Stimulated activated CD4-positive, alpha-beta T cell treated with anti-CD3 and anti-CD28 coated beads, Interleukin-15, amount 100 ng/mL, for 1 hour (primary cell): ENCODE results near the gene ENC1.

Experiments used
- DNase-seq, 2 donors: peaks; one replicate each; pipeline ENCODE4 v3.0.0-alpha.2; 2020; ENCODE audit warnings: low read depth in 1 of 2, low spot score in 1 of 2

Gene ENC1

DNA sequence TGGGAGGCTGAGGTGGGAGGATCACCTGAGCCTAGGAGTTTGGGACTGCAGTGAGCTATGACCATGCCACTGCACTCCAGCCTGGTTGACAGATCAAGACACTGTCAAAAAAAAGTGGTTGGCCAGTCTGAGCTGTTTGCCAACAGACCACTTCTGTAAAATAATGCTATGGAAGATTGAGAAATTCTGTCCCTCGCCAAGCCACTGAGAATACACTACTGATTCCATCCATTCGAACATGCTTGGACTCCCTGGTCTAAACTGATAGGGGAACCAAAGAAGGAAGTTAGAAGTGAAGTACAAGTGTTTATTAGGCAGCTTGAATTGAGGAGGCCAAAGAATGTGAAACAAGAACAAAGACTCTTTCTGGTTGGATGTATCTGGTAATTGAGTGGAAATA is 27.2 kb downstream of the ENC1 start:
- DNase-seq, result no peak

DNA sequence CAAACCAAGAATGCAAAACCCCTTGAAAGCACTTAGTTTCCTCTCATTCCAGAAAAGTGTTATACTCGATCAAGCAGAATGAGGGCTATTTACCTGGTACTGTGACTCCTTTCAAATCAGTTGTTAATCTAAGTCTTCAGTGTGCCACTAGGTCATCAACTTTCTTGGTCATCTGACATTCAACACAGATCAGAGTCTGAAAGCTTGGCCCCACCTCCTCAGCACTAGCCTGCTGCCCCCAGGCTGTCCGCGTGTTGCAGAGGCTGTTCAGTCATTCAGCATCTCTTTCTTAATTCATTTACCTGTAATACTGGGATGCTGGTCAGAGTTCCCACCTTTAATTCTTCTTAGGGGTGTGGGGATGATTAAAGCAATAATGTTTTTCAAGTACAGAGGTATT is 28.5 kb downstream of the ENC1 start:
- DNase-seq, result no peak

DNA sequence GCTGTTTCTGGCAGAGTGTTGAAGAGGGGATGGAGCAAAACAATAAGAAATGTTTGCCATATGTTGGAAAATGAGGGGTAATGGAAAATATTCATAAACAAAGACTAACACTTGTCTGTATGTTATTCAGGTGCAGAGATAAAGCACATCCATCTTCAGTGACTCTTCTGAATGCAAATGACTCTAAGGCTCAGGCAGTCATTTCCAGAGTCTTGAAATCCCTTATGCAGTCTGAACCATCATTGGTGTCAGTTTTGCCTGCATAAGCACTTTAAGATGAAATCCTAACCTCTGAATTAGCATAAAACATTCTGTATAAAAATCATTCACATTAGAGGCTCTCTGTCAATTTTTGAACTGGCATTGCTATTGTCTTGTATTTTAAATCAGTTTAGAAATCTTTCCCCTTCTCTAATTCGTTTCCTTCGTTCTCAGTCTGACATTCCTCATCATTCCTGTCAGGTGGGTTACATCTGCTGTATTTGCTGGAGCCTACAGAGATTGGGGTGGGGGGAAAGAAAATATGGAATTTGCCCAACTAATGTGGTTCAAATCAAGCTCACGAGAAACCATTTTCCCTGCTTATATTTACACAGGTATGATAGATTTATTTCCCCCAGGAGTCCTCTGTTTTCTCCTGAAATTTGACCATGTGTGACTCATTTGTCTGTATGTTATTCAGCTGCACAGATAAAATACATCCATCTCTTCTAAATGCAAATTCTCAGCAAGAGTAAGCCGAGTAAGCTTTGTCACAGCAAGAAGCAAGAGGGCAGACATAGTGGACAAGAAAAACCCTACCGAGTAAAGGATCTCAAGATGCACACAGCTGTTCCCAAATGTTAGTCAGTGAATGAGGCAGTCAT is 31.6 kb downstream of the ENC1 start:
- DNase-seq, result no peak

DNA sequence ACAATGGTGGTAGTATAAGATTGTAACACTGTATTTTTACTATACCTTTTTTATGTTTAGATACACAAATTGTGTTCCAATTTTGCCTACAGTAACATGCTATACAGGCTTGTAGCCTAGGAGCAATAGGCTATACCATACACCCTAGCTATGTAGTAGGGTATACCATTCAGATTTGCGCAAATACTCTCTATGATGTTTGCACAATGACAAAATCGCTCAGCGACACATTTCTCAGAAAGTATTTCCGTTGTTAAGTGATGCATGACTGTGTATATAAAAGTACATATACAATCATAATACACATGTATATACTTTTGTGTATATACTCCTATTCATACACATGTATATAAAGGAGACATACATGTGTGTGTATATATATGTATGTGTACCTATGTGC is 34.8 kb downstream of the ENC1 start:
- DNase-seq, result no peak

DNA sequence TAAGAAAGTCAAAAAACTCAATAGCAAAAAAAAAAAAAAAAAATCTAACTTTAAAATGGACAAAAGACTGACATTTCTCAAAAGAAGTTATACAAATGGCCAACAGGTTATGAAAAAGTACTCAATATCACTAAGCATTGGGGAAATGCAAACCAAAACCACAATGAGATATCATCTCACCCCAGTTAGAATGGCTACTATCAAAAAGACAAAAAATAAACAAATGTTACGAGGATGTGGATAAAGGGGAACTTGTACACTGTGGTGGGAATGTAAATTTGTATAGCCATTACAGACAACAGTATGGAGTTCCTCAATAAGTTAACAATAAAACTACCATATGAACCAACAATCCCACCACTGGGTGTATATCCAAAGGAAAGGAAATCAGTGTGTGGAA is 37.2 kb downstream of the ENC1 start:
- DNase-seq, result no peak

DNA sequence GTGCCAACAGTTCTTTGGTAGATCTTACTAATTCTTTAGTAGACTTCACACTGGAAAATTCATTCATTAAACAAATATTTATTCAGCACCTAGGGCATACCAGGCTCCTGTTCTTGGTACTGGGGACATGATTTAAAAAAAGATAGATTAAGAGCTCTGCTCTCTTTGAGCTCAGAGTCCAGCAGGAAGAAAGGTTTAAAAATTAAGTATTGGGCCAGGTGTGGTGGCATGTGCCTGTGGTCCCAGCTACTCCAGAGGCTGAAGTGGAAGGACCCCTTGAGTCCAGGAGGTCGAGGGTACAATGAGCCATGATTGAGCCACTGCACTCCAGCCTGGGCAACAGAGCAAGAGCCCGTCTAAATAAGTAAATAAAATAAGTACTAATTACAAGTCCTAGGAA is 41.4 kb downstream of the ENC1 start:
- DNase-seq, result no peak

DNA sequence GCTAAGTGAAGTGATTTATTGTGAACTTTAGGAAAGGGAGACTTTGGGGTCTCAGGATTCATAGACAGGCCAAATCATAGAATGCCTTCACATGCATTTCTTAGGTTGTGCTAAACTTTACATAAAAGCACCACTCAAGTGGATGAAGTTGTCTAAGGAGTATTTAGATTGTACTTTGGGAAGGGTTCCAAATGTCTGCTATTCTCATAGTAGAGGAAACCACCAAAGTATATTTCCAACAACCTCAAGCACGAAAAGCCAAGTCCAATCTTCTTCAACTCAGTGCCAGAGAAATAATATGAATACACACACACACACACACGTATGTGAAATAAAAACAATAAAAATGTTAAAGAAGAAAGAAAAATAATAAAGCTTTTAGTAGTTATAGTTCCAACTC is 41.8 kb downstream of the ENC1 start:
- no peak for DNase-seq

DNA sequence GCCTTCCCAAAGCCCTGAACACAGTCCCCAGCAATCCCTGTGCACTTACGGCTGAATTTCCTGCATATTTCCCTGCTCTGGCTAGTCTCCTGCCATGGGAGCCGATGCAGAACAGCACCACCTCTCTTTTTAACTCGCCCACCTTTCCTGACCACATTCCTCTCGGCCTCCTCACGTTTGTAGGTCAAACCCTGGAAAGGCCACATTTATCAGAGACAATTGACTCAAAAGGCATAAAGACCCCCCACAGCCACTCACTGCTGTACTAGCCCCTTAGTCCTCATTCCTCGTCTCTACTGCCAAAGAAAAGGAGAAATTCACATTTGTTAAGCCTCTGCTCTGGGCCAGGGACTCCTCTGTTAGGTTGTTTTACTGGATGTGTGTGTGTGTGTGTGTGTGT is 43.6 kb downstream of the ENC1 start:
- DNase-seq, result no peak

DNA sequence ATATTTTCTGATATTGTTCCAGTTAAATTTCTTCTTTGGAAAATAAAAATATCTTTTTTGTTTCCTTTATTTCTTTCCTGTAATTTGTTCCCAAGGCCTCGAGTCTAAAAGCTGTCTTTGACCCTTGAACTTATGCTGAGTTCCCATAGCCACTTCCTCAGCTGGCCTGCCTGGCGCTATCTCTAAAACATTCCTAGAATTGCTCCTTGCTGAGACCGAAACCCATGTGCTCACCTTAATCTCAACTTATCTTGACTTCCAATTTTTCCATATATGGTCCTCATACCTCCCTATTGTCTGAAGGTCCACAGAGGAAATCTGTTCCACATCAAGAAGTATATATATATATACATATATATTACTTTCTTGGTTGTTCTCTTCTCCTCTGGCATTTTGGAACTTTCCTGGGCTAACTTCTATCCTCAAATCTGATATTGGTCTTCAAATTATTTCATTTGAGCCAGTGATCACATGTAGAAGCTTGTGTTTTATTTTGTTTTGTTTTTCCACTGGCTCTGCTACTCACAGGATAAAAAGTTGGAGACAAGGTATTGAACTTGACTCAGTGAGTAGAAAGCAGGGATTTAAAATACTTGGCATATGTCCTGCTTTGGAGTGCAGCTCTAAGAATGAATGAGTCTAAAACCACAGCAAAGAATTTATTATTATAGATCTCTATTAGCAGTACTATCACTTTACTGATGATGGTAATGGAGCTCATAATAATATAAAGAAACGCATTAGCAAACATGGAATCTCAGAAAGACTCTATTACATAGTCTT is 45.2 kb downstream of the ENC1 start:
- DNase-seq, result no peak

DNA sequence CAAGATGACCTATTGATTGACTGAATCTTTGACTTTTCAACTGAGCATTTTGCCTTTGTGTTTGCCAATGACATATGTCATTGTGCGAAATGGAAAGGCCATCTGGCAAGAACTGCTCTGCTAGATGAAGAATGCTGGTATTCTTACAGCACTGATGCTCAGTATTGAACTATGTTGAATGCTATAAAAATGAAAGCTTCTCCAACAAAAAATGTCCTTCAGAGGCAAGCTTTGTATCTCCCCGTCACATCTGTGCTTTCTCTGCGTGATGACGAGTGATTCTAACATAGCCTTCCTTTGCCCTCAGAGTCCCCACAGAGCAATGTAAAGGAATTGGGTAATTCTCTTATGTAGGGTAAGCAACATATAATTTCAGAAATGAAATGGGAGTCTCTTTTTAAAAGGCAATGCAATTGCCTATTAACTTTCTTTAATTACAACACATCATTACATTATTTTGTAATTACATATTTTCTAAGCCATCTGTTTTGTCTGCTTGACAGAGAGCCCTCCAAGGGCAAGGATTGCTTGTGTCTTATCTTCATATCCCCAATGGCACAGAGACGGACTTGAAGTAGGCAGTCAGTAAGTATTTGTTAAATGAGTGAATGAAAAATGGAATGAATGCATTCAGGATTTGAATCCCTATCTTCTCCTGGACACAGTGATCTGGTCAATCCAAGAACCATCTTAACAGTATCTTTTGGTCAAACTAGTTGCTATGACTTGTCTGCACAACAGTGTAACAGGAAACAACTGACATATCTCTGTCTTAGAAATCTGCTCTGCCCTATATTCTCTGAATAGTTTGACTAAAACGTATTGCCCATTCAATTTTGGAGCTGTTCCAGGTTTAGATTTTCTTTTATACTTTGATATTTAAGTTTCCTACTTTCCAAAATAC is 46.1 kb downstream of the ENC1 start:
- no peak for DNase-seq

DNA sequence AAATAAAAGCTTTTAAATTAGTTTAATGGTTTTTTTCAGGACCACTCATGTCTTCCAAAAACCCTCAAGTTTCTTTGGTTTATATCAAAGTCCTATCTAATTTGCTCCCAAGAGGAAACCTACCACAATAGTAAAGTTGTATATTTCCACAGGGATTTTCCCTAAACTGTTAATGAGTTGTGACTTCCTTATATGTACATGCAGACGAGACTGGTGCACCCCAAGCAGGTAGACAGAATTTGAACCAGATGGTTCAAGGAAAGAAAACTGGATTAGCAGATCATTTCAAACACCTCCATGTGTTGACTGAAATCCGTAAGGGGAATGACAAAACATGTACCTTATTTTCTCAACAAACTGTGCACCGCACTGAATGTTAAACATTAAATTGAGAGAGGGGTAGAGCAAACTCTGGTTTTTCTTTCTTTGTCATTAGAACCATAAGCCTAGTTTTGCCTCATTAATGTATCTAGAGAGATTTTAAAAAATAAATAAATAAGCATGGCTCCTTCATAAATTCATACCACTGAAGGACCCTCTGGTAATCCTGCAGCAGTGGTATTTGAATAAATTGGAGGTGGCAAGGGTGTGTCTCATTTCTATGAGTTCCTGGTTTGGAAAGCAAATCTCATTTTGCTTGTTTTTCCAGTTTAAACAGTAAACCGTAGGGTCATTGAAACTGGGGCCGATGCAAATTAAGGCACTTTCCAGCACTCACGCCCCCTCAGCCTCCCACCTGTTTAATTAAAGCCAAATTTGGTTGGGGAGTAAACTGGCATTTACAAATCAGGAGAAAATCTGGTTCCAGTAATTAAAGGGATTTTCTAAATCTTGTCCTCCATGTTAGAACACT is 51.1 kb downstream of the ENC1 start:
- no peak for DNase-seq

DNA sequence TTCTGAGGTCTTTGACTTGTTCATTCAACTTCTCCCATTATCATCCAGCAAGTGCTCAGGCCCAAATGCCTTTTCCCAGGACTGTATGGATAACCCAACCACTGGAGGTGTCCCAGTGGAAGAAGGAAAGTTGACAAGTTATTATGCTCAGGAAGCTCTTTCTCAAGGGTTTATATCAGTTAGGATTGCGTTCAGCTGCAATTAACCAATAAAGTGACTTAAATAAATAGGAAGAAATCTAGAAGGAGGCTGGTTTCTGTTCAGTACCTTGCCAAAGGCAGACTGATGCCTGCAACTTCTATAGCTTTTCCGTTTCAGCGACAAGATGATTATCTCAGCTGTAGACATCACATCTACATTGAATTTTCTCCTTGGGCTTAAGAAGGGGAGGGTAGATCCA is 52.1 kb downstream of the ENC1 start:
- DNase-seq, result no peak

DNA sequence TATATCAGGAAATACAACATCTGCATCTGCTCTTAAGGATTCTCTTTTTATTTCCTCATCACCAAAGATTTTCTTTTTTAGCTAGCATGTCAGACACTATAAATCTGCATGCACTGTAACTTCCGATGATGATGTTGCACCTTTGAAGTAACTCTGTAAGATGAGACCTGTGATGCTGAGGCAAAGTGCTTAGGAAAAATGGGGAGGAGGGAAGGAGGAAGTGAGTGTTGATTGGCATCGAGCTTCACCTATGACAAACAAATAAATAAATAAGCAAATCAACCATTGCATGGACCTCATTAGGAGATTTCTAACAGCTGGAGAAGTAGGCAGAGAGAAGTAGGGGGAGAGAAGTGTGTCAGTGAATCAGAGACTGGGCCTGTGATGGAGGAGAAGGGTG is 52.6 kb downstream of the ENC1 start:
- DNase-seq, result no peak

DNA sequence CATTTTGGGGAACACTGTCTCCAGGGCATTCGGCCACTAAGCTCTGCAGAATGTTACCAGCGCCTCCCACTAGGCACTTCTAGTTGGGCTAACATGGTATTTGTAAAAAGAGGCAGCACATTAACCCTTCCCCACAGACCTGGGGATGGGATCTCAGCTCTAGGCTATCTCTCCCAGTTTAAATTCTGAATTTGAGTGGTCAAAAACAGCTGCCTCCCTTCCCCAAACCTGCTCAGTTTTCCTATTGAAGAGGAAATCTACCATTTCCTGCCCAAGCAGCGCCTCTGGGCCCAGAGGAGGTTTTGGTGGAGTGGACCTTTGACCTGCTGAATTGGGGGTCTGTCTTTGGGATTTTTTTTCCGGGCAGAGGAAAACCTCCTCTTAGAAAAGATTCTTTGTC is 53.2 kb downstream of the ENC1 start:
- no peak for DNase-seq

DNA sequence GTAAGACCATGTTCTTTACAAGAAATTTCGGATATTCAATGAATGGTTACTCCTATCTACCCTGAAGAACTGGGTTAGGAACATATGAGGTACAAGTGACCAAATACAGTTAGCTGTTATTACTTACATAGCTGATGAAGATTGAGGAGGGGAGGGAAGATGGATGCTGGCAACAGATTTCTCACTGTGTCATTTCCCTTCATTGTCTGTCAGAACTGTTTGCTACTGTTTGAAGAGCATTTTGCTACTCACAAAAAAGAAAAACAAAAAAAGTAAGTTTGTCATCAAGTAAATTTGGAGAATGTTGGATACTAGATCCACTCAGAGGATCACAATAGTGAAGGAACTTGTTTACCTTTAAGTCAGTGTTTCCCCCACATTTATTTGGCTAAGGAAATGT is 53.7 kb downstream of the ENC1 start:
- no peak for DNase-seq

DNA sequence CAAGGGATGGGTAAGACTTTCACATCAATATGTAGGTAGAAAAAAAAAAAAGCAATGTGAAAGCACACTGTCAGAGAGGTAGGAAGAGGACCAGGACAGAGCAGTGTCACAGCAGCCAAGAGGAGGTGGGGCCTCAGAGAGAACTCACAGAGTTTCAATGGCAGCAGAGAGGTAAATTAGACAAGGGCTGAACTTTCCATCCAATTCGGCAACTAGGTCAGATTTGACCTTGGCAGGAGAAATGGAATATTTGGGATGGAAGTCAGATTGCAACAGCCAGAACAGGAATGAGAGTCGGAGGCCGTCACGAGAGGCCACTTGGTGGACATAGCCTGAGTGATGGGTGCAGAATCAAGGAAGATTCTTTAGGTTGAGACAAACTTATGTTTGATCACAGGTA is 57.7 kb downstream of the ENC1 start:
- no peak for DNase-seq

DNA sequence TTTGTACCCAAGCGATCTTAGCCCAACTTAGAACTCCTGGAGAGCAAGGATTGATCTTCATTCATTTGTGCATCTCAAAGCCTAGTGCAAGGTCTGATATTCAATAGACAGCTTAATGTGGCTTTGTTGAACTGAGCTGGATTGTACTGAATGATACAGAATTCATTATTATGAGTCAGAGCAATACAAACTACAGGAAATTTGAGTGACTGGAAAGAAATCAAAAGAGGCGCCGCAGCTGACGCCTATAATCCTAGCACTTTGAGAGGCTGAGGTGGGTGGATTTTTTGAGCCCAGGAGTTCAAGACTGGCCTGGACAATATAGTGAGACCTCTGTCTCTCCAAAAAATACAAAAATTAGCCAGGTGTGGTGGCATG is 58.6 kb downstream of the ENC1 start:
- DNase-seq, result no peak

DNA sequence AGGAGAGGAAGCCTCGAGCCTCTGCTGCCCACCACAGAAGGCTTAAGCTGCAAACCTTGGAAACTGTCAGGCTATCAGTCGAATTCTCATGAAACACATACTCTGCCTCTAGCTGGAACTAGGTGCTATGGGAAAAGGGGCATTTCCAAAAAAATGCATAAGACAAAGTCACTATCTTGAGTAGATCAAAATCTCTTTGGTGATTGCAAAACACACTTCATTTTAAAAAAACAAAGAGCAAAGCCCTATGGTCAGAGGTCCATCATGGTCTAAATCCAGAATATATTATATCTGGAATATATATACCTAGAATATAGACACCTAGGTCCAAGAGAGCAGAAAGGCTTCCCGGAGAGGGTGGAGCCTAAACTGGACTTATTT is 59.8 kb downstream of the ENC1 start:
- no peak for DNase-seq

DNA sequence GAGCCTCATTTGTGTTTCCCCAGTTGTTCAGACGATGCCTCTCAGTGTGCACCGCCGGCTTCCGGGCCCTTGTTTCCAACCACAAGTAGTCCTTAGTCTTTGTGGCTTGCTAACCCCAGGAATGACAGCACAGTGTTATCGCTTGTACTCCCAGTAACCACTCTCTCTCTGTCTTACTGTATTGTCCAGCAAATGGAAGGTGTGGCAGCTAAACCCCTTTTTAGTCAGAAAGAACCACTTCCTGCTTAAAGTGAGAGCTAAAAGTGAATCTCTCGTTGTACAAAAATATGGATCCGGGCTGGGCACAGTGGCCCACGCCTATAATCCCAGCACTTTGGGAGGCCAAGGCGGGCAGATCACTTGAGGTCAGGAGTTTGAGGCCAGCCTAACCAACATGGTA is 61.3 kb downstream of the ENC1 start:
- peak in 1 of 2 donors; percentile 13 for DNase-seq

DNA sequence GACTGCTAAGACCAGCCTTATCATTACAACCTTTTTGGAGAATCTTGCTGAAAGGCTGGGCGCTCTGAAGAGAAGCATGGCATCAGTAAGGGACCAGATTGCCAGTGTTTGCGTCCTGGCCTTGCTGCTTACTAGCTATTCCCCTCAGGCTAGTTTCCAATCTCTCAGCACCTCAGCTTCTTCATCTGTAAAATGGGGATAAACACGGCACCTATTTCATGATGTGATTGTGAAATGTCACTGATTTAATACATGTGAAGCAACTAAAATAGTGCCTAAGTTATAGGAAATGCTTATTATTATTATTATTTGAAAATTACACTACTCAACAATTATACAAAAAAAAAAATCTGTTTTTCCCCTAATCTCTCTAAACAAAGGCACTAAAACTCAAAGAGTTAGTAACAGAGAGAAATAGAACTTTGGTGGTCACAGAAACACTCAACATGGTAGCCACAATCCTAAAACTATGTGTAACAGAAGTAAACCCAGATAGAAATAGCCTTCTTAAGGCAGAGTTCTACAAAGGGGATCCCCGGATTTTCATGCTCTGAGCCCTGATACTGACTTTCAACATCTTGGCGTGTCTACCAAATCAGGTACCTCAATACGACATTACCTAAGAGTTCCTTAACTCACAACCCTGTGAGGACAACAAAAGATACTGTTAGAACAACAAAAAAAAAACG is 62.0 kb downstream of the ENC1 start:
- no peak for DNase-seq
